ENCODE data around the gene EFR3B.
"Not testable (repeated sequence)": the region's sequence is repeated elsewhere in the genome, so short reads cannot be mapped to it uniquely, and the experiment has no call there.

The EFR3B gene

DNA sequence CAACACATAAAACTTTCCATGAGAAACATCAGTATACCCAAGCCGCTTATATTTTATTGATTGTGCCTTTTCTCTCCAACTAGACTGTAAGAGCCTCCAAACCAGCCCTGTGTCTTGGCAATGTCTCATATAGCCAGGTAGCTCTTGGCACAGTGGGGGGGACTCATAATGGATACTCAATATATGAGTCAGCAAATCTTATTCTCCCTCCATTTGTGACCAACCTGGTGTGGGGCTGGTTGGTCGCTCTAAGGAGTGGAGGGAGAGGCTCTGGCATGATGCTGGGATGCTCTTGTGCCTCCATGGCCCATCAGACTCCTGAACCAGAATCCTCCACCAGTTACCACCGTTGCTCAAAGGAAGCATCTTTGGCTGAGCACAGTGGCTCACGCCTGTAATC is 32.0 kb downstream of the EFR3B start:
- DNase-seq = no peak

DNA sequence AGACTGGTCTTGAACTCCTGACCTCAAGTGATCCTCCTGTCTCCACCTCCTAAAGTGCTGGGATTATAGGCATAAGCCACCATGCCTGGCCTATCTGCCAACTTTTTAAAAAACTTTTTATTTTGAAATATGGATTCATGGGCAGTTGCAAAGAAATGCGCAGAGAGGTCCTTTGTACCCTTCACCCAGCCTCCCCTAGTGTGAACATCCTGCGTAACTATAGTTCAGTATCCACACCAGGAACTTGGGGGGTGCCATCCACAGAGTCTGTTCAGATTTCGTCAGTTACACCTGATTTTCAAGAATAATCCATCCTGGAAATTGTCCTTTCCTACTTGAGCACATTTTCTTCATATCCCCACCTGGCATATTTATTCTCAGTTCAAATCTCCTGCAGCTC is 33.0 kb downstream of the EFR3B start:
- DNase-seq = no peak

DNA sequence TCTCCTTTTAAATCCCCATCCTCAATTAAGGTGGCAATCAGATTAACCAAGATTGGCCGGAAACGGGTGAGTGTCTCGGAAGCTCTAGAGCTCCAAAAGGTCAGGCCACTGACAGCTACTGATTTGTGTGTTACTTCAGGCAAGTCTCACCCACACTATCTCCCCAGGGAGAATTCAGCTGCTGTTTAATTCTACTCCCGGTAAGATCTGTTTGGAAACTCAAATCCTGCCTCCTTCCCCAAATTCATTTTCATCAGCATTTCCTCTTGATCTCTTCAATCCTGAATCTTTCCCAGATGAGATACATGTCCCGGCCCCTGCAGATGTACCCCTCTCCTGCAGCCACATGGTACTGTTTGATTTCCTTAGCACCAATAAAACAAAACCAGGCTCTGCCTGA is 34.9 kb downstream of the EFR3B start:
- DNase-seq = no peak

DNA sequence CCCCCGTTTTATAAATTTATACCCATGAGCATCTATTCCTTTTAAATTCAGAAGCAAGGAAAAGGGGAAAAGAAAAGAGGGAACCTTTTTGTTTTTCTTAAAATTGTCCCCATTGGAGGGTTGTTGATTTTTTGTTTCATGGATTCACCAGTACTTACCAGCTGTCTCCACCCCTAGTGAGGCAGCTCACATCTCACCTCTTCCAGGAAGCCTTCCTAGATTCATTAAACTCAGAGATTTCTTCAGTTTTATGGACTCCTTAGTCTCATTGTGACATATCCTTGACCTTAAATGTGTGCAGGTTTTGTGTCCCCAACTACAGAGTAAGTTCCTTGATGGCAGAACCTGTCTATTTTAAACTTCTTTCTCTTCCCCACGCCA is 35.9 kb downstream of the EFR3B start:
- DNase-seq = no peak

DNA sequence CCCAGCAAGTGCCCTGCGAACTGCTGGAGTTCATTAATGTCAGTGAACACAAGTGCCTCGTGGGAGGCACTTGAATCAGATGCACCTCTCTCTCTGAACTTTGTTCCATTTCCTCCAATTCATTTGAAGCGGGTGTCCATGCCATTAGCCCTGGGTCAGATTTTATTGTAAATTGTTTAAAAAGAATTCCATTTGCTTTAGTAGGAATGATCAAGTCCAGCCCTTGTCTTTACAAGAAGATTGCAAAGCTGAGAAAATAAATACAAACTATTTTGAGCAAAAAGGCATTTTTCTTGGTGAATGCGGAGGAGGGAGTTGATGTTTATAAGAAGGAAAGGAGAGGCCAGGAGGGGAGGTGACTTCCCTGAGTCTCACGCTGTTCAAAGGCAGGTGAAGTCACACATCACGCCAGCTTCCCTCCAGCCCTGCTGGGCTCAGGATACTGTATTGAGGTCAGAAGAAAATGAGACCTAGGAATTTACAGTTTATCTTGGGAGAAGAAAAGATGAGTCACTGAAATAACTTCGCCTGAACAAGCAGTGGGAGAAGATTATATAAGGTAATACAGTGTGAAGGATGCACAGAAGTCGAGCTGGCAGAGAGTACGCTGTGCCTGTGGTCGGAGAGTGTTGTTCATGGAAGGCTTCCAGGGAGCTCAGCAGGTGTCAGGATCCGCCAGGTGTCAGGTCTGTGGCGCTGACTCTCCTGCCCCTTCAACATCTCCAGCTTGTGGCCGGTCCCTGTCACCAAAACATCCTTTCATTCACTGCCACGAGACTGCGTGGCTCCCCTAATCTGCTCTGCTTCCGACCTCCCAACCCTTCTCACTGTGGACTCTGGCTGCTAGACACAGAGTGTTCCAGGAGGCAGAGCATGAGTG is 36.5 kb downstream of the EFR3B start:
- no peak for DNase-seq

DNA sequence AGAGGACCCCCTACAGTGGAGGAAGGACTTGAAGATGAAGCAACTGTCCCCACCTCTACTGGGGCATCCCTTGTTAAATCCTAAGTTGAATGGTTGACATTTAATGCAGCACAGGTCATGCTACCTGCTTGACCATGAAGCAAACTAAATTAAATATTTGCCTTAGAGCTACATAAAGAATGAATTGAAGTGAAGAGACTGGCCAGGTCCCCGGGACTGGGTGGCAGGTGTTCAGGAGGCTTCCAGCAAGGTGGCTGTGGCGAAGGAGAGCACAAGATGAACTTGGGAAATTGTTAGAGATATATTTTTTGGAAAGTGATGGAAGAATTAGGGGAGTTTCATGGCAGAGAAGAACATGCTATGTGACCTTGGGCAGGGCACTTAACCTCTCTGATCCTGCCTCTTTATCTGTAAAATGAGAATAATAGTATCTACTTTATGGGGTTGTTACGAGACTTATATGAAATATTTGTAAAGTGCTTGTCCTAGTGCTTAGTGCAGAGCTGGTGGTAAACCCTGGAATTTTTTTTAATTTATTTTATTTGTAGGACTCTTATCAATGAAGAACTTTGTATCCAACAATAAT is 37.3 kb downstream of the EFR3B start:
- DNase-seq = no peak

- no peak for DNase-seq
These were observed 39.4 kb downstream of the EFR3B start for GRCh38 chr2:25081237-25081790.

DNA sequence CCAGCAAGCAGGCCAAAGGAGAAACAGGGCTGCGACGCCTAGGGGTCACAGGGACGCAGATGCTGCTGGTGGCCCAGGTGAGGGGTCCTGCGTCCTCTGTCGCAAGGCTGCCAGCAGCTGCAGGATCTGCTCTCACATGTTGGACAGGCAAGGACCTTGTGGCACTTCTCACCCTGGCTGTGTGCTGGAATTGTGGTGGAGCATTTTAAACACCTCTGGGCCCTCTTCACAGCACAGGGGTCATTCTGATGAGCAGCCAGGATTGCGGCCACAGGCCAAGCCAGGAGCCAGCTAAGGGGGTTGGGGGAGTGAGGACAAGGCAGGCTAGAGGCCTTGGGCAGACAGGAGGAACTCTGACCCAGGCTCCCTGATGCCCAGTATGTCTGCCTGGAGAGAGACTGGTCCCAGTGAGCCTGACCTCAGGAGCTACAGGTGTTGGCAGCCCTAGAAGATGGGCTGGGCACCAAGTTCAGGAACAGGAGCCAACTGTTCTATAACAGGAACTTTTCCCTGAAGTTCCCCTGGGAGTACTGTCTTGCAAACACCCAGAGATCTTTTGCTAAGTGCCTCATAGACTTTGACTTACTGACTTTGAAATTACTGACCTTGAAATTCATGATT is 40.2 kb downstream of the EFR3B start:
- DNase-seq = no peak

DNA sequence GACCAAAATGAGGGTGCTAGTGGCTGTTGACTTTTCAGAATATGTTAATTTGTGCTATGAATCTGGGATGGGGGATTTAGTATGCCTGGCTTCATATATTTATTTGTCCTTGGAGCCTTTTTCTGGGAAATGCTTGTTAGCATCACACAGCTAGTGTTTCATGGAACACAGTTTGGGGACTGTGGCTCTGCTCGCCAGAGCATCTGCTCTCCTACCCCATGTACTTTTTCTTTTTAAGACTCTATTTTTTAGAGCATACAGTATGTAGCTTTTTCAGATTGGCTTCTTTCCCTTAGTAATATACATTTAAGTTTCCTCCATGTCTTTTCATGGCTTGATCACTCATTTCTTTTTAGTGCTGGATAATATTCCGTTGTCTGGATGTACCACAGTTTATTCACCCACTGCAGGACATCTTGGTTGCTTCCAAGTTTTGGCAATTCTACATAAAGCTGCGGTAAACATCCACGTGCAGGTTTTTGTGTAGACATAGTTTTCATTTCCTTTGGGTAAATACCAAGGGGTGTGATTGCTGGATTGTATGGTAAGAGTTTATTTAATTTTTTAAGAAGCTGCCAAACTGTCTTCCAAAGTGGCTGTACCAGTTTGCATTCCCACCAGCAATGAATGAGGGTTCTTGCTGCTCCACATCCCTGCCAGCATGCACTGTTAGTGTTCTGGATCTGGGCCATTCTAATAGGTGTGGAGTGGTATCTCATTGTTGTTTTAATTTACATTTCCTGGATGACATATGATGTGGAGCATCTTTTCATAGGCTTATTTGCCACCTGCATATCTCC is 44.1 kb downstream of the EFR3B start:
- DNase-seq = no peak

GRCh38 chr2:25088817-25089516 is 47.1 kb downstream of the EFR3B start:
- no peak for DNase-seq

DNA sequence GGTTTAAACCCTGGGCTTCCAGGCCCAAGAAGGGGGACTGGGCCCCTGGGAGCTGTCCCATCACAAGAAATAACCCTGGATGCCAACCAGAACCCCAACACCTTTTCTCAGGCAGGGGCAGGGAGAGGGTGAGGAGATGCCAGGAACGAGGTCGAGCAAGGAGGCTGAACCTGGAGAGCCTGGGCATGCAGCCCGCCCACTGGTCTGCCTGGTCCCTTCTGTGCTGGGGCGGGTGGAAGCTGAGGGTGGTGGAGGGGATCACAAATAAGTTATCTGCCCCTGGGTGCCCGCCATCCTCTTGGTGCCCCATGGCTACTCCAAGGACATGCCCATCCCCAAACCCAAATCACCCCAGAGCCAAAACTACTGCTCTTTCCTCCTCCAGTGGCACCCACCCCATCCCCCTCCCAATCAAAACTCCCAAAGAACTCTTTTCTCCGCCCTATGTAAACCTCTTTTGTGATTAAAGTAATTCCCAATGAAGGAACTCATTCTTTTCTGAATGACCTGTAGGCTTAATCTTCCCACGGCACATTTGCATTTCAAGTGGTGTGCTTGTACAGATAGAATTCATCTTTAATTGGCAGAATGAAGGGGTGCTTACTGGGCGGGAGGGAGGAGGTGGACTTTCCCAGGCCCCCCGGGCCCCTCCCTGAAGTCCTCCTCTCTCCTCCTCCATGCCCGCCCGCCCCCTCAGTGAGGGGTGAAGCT is 47.9 kb downstream of the EFR3B start:
- DNase-seq = no peak

DNA sequence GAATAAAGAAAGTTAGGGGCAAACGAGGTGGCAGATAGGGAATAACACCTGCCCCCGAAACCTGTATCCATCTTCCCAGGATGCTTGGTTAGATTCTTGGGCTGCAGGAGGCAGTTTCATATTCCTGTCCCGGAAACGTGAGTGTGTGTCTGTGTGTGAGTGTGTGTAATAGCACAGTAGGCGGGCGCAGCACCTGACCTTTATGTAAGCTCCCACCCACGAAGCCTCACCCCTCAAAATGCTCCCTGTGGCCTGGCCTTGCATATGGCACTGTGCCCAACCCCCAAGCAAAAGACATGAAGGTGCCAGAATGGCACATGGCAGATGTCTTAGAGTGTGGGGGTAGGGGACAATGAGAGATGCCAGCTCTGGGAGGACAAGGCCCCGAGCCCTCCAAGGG is 48.9 kb downstream of the EFR3B start:
- no peak for DNase-seq

DNA sequence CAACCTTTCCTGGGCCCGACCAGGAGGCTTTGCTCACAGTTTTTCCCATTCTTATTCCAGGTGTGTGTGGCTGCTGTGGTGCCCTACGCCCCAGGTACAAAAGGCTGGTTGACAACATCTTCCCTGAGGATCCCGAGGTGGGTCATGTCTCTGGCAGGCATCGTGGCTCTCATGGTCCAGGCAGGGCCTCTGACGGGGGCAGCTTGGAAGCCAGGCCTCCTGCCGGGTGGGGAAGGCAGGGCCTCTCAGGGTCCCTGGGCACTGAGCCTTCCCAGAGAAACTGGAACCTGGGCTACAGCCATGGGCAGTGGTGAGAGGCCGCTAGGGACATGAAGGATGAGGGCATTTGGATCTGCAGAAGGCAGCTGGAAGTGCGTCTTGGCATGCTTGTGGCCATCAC is 49.4 kb downstream of the EFR3B start:
- no peak for DNase-seq

GRCh38 chr2:25098056-25098455 is 56.2 kb downstream of the EFR3B start:
- no peak for DNase-seq

DNA sequence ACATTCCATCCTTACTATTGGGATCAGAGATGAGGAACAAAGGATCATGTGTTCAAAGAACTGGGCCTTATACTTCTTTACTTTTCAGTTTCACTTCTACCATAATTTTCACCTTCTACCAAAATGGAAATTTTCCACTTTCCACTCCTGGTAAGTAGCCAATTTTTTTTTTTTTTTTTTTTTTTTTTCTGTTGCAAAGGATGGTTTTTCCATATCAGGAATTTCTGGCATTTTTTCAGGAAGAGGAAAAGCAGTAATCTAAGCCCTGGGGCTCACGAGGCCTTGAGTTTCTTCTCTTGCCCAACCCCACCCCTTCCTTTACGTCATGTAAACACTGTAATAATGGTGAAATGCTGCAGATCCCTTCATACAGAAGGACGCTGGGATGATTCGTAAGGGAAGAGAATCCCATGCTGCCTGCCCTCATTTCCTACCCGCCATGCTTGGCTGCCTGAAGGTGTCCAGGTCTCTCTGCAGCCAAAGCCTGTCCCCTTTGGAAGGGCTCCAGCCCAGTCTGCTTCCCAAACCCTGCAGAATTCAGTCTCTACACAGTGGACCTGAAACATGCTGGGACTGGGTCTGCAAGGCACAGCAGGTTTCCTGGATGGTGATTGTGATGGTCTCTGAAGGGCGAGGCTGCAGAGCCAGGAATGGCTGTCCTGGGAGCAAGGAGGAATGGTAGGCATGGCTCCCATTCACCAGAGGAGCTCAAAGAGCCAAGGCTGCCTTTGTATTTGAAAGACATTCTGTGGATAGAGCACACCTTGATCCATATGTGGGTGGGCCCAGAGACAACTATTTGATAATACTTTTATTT is 57.0 kb downstream of the EFR3B start:
- DNase-seq = no peak

- DNase-seq = not testable (repeated sequence)
These were observed 60.5 kb downstream of the EFR3B start for GRCh38 chr2:25102352-25102751.

DNA sequence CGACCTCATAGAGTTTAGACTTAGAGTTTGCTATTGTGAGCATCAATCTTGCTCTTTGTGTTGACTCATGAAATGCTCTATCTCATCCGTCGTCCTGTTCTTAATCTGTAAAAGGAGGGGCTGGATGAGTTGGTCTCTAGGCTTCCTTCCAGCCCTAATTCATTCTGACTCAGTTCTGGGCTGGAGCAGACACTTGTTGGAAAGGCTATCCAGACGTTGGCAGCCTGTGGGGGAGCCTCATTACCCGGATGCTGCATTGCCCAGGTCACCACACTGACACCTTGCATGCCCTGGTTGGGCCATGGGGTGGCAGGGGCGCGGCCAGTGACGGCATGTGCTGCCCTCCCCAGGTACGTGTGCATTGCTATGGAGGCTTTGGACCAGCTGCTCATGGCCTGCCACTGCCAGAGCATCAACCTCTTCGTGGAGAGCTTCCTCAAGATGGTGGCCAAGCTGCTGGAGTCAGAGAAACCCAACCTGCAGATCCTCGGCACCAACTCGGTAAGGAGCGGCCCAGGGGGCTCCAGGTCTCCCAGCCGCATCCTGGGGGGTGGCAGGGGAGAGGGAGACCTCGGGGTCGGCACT is 61.5 kb downstream of the EFR3B start:
- DNase-seq = no peak

DNA sequence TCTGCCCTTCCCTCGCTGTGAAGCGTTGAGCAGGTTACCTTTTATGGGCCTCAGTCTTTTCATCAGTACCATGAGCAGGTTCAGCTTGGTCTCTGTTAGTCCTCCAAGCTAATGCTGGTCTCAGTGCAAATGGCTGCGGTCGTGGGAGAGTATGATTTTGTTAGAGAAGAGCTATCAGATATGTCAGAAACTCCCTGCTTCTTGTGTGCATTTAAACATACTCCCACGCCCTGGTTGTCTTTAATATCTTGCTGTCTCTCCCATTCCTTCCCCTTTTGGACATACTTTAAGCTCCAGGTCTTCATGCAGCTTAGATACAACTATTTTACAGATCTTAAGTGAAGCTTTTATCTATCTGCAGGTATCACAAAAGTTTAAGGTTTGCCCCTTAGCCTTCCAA is 62.9 kb downstream of the EFR3B start:
- no peak for DNase-seq

GRCh38 chr2:25105336-25106085 is 63.6 kb downstream of the EFR3B start:
- DNase-seq = no peak

- DNase-seq = no peak
These were observed 67.9 kb downstream of the EFR3B start for GRCh38 chr2:25109822-25110221.
